Cerebellar nuclear complex (tissue), 1 donor: ENCODE results near the gene TSPAN18.

ENCODE experiments used
- DNase-seq, 2 experiments: peaks; one replicate each; lab custom pipeline; 2025; lab: John Stamatoyannopoulos, UW

Gene TSPAN18

DNA sequence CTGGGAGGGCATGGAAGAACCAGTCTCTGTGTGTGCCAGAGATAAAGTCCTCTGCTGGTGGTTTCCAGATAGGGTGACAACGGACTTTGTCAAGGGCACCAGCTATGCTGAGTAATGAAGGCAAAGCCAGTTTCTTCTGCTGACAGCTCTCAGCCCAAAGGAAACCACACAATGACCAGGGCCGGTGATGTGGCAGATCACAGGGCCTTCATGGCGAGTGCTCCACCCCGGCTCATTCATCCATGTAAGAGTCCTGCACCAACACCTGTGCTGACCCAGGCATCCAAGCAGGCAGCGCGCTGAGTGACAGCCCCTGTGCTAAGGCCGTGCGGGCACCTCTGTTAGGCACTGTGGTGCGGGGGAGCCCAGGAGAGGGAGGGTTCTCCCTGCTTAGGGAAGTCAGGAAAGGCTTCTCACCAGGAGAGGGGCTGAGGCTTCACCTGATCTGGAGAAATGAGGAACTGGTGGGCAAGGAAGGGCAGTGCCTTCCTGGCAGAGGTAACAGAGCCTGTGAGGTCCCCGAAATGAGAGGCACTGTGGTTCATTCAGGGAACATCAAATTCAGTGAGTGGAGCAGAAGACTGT, 190.1 kb downstream of the TSPAN18 start:
- DNase-seq = no peak

DNA sequence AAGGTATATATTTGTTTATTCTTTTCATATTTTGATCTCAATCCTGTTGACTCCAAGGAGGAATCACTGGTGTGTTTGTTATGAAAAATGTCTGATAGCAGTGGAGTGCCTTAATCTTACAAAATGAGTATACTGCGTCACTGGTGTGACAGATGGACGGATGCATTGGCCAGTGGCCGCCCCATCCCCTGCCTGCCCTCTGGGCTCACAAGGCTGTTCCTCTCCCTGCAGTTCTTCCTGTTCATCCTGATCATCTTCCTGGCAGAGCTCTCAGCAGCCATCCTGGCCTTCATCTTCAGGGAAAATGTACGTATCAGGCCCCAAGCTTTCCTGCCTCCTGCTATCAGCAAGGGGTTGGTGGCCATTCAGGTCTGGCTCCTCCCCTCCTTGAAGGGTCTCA, 191.0 kb downstream of the TSPAN18 start:
- peak in 1 of 2 experiments; percentile 62 for DNase-seq

DNA sequence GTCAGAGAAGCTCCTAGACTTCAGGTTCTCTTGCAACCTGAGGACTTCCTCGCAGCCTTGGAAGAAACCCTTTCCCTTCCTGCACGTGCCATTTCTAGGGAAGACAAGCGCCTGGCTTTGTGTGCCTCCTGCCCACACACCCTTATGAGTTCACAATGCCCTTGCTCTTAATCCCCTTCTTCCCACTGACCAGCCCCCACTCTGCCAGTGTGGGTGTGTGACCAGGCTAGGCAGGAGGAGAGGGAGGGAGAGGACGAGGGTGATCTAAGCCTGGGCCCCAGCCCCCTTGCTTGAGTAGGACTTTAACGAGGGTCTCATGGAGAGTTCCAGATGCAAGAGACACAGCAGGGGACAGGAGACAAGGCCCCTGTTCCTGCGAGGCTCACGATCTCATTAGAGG, 193.7 kb downstream of the TSPAN18 start:
- DNase-seq = no peak

DNA sequence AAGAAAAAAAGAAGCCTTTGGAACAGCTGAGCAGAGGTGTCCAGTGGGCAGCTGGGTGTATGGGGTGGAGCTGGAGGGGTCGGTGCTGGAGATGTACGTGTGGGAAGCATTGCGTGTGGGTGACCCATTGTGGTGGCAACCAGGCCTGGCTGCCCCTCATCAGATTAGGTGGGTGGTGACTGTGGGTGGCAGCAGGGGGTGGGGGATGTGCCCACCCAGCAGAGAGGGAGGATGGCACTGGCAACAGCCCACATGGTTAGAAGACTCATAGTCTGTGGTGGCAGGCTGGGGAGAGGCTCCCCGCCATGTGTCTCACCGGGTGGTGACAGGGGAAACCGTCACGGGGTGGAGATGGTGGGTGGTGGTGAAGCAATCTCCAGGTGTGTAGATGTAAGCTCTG, 196.4 kb downstream of the TSPAN18 start:
- DNase-seq = no peak

DNA sequence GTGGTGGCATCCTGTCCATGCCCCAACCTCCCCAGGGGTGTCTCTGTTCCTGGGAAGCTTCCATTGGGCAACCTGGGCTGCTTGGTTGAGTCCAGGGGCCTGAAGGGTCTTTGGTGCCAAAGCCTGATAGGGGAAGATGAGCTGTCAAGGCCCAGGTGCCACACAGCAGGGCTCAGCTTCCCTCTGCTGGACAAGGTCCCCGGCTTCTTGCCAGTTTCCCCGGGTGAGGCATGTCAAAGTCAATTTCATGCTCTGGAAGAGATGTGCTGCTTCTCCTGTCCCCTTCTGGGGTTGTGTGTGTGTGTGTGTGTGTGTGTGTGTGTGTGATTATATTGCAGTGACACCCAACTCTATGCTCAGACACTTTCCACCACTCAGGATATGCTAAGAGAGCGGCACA, 197.0 kb downstream of the TSPAN18 start:
- DNase-seq = peak; percentile 75 to 80

DNA sequence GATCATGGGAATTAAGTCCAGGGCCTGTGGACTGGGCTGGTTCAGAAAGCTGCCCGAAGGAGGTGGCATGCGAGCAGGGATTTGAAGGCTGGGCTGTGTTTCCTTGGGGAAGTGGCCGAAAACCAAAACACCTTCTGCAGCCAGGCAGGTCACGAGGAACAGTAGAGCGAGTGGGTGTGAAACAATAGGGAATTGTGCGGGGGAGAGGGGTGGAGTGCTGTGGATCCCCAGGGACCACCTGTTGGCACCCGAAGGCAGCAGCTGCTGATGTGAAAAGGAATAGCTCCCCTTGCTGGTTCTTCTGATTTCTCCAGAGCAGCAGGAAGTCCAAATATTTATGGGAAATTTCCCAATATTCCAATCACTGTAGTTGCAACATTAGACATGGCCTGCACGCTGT, 199.3 kb downstream of the TSPAN18 start:
- no peak for DNase-seq

DNA sequence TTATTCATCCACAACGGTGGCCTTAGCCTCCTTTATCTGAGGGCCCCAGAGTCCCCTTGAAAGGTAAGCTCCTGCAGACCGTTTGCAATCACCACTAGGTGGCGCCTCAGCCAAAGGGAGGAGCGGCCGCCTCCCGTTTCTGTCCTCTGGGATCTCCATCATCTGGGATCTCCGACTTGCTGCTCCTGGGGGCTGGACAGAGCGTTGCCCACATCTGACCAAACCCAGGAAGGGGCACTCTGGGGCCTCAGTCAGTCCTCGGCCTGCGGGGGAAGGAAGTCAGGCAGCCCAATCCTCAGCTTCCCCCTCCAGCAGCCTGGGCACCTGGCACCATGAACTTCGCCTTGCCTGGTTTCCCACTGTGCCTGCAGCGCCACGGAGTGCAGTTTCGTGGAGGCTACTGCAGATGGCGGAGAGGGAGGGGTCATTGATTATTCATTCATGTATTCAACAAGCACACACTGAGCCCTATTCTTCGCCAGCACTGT, 200.5 kb downstream of the TSPAN18 start:
- DNase-seq = peak in 1 of 2 experiments; percentile 30

DNA sequence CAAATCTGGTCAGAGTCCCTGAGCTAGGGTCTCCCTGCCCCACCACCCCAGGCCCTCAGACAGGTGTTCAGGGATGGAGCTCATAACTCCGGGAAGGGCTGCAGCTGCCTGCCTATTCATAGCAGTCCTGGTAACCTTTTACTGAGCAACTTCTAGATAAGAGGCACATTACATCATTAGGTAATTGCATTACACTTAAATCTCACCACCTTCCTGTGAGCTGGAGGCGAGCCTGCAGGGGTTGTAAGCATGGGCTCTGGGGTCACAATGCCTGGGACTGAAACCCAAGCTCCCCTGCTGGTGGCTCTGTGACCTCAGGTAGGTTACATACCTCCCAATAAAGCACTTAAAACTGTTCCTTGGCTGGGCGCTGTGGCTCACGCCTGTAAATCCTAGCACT, 201.4 kb downstream of the TSPAN18 start:
- DNase-seq = no peak

DNA sequence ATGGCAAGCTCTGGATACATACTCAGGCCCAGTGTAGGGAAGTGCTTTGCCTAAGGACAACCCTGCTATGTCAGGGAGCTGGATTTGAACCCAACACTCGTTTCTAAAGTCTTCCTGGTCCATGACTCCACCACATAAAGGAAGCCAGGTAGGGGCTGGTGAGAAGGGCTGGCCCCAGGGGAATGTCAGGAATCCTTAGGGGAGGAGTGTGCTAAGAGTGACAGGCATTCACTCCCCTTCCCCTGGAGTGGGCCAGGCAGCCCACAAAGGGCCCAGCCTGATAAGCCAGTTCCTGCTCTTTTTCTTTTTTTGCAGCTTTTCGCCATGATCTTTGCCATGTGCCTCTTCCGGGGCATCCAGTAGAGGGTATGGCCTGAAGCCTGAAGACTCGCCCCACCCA, 202.1 kb downstream of the TSPAN18 start:
- DNase-seq = no peak

DNA sequence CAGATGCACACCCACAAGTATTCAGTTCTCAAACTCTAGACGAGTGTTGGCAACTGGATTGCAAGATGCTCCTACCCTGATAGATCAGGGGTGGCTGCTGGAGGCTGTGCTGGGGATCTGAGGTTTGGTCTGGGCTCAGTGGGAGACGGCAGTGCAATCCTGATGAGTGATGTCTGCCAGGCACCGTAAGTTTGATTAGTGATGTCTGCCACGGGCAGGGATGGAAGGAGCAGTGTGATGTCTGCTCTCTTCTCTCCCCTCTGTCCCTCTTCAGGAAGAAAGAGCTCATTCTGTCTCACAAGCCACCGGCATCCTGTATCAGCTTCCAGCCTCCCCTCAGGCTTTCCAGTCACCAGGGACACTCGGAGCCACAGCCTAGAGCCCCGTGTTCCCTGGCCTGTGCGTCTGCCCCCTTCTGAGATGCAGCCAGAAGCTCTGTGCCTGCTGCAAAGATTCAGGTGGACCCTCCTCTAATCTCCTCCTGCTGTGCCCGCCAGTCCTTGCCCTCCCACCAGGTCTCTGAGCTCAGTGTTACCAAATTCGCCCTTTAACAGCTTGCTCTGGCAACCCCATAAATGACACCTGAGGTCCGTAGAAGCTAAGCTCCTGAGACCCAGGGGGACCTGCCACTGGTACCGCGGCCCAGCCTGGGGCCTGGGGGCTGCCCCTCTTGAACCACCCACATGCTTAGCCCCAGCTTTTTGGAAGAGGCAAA, 204.0 kb downstream of the TSPAN18 start:
- DNase-seq = no peak

DNA sequence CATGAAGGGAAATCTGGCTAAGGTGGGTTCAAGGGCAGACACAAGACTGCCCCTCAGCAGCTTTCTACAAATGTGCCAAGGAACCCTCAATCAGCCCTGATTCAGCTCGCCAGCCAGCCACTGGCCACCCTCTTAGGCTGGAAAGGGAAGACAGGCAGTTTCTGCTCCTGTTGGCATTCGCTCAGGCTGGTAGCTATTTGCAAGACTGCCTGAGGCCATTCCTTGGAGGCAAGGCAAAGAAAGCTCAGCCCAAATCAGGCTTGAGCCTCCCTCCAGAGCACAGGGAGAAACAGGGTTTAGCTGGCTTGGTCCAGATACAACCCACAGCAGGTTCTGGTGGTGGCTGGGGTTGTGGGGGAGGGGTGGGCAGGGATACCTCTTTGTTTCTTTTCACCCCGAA, 204.7 kb downstream of the TSPAN18 start:
- no peak for DNase-seq

DNA sequence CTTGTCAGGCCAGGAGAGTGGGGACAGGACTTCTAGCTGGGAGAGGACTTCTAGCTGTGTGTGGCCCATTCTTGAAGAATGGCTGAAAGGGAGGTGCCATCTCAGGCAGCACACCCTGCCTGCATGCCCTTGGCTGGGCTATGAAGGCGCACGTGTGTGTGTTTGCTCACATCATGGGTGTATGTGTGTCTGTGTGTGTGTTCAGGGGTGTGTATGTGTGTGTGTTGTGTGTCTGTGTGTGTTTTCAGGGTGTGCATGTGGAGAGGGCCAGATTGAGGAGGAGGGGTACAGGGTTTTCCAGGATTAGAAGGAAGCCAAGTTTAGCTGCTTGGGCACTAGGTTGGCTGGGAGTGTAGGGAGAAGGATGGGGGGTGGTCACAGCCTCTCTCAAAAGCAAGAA, 207.3 kb downstream of the TSPAN18 start:
- DNase-seq = no peak

DNA sequence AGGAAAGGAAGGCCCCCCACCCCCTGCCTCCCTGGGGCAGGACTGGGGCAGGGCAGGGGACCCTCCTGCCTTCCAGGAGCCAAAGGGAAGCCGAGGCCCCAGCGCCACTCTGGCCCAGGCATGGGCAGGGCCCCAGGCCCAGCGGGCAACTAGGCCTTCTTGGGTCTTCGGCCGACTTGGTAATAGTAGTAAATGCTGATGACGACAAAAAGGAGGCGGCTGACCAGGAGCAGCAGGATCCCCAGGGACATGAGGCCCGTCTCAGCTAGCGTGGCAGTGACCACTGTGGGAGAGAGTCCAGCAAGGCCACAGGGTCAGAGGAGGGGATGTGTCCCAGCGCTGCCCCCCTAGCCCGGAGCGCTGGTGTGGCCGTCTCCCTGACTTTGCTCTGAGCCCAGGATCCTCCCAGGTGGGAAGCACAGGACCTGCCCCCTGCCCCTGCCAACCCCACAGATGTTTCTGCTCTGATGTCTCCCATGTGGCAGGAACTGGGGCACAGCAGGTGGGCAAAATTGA, 208.0 kb downstream of the TSPAN18 start:
- DNase-seq = no peak

DNA sequence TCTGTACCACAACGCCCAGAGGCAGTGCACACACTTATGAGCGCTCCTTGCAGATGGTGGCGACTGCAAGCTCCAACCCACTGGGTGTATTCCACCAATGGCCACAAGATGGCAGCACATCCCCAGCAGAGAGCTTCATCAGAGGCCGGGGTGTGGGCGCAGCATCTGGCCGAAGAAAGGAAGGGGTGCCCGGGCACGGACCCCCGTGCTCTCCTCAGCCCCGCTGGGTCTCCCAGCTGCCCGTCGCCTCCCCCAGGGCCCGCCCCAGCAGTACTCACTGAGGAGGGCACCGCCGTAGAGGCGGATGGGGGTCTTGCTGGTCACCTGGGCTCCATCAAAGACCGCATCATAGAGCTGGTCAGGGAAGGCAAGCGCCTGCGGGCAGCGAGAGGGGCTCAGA, 209.8 kb downstream of the TSPAN18 start:
- DNase-seq = peak in 1 of 2 experiments; percentile 54

DNA sequence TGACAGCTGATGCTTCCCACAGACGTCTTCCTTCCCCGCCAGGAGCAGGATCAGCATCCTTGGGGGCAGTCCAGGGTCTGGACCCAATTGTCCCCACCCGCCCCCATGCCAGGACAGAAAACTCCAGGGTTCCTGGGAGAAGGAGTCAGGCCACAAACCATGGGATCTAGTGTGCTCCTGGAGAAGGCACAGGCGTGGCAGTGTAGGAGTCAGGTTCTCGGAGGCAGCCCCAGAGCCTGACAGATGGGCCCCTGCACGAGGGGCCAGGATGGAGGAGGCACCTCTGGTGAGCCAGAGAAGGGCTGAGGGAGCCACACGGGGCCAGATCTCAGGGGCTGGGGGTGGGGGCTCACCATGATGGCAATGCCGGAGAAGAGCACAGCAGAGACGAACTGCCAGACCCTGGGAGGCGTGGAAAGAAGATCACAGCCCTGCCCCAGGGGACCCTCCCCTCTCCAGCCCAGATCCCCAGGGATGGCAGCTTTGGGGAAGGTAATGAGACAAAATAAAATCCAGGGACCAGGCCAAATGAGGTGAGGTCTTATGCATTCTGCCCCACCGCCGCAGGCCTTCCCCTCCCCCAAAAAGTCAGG, 210.3 kb downstream of the TSPAN18 start:
- DNase-seq = no peak

DNA sequence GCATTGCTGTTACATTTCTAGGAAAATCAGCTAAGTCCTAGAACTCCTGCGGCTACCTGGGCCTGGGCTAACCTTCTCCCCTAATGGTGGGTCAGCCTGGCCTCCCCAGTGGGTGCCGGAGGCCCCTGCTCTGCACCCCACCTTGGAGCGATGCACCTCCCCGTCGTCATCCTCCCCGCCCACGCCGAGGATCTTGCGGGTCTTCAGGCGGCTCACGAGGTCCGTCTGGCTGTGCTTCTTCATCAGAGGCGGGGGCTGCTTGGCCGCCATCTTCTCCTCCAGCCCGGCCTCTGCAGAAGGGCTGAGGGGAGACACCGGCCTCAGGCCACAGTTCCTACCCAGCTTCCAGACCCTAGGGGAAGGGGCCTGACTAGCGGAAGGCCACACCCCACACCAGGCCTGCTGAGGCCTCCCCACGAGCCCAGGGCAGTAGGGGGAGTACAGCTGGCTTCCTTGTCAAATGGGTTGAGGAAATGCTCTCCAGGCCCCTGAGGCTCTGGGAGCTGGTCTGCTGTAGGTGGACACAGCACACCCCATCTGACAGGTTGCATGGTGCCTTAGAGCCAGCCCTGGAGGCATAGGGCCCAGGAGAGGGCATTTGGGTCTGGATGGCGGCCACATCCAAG, 211.4 kb downstream of the TSPAN18 start:
- DNase-seq = no peak

DNA sequence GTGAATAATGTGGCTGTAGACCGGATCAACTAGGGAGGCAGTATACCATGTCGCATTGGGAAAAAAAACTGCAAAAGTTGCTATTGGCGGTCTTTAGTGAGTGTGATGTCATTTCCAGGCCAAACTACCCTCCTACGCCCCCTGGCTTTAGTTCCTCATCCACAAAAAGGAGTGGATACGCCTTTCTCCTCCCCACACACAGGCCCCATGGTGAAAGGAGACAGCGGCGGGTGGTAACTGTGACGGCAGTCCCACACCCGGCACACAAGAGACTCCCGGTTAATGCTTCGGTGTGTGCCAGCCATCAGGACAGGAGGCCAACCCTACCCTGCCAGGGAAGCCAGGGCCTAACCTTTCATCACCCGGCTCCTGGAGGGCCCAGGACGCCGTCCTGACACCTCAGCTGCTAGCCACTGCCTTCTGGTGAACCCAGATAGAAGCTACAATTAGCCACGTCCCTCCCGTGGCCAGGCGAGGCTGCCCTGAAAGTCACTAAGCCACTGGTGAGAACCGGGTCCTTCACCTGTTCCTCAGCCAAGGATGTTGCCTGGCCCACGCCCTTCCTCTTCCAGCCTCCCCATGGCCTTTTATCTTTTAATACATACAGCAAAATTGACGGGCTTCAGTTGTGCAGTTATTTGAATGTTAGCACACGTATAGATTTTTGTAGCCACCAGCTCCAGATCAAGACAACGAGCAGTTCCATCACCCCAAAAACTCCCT, 213.1 kb downstream of the TSPAN18 start:
- DNase-seq = no peak

DNA sequence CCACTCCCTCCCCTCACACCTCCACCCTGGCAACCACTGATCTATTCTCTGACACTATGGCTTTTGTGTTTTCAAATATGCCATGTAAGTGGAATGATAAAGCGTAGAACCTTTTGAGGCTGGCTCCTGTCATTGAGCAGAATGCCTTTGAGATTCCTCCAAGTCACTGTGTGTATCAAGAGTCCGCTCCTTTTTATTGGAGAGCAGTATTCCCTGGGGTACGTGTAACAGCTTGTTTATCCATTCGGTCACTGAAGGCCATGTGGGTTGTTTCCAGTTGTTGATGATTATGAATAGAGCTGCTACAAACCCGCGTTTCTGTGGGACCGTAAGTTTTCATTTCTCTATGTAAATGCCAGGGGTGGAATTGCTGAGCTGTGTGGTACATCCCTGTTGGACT, 213.6 kb downstream of the TSPAN18 start:
- DNase-seq = no peak

DNA sequence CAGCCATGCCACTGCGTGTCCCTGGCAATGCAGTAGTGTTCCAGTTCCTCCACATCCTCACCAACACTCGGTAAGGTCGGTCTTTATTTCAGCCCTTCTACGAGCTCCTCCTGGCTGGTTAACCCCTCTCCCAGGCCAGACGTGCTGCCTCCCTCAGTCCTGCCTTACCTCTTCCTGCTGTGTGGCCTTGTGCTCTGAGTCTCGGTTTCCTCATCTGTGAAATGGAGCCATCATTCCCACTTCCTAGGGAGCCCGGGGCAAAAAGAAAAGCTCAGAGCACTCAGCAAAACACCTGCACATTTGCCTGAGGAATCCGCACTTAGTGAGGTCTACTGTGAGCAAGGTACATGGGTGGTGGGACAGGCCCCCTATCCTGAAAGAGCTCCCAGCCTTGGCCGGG, 214.1 kb downstream of the TSPAN18 start:
- no peak for DNase-seq

DNA sequence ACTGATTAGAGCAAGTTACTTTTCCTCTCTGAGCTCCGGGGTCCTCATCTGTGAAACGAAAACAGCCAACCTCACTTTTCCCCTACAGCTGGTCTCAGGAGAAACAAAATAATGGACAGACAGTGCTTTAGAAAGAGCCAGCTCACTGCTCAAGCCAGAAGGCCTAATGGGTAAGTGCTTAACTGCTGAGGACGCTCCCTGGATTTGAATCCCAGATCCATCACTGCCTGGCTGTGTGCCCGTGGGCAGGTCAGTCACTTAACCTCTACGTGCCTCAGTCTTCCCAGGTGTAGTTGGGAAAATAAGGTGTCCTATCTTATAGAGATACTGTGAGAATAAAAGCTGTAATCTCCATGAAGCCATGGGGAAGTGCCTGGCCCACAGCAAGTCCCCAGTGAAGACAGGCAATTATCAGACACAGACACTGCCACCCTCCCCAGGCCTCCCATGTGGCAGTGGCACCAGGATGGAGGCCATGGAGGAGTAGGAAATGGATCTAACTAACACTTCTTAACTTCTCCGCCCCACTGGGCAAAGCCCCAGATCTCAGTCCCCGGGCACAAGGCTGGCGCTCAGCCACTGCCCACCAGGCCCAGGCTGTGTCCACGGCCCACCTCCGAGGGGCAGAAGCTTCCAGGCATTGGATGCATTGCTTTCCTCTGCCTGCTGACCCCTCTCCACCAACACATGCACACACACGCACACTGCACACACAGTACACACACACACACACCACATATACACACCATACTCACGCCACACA, 214.7 kb downstream of the TSPAN18 start:
- DNase-seq = no peak
